GM18858 (cell line): ENCODE data around the gene SLC44A3.
A peak's percentile ranks its signal among the peaks of the same experiment; 100 is the strongest.

Experiments
- ATAC-seq: cut with Tn5 transposase; IDR thresholded peaks from one replicate; pipeline ENCODE4 v1.9.1; 2021; ENCODE audit not compliant: unreplicated experiment

Gene SLC44A3

GRCh38 chr1:94801919-94802546, 18.1 kb upstream of the SLC44A3 start:
- peak; percentile 74 for ATAC-seq

GRCh38 chr1:94803106-94803505, 17.1 kb upstream of the SLC44A3 start:
- no peak for ATAC-seq

- no peak for ATAC-seq
Observed at GRCh38 chr1:94803517-94804441, 16.4 kb upstream of the SLC44A3 start.

- ATAC-seq: no peak
Observed at GRCh38 chr1:94804442-94804837, 15.7 kb upstream of the SLC44A3 start.

- ATAC-seq: no peak
Observed at GRCh38 chr1:94805912-94806311, 14.2 kb upstream of the SLC44A3 start.

- no peak for ATAC-seq
Observed at GRCh38 chr1:94806441-94806871, 13.7 kb upstream of the SLC44A3 start.

- no peak for ATAC-seq
Observed at GRCh38 chr1:94807742-94808491, 12.2 kb upstream of the SLC44A3 start.

GRCh38 chr1:94808669-94809068, 11.5 kb upstream of the SLC44A3 start:
- ATAC-seq: no peak

- ATAC-seq: no peak
Observed at GRCh38 chr1:94812985-94813384, 7.2 kb upstream of the SLC44A3 start.

GRCh38 chr1:94816030-94816429, 4.1 kb upstream of the SLC44A3 start:
- no peak for ATAC-seq

GRCh38 chr1:94817712-94818111, 2.4 kb upstream of the SLC44A3 start:
- no peak for ATAC-seq

GRCh38 chr1:94819238-94819944, 766 bp upstream of the SLC44A3 start:
- ATAC-seq: no peak

- ATAC-seq: no peak
Observed at GRCh38 chr1:94820936-94821335, 779 bp downstream of the SLC44A3 start.

- no peak for ATAC-seq
Observed at GRCh38 chr1:94821636-94822305, 1.6 kb downstream of the SLC44A3 start.

GRCh38 chr1:94823116-94823515, 3.0 kb downstream of the SLC44A3 start:
- no peak for ATAC-seq

- no peak for ATAC-seq
Observed at GRCh38 chr1:94825936-94826335, 5.8 kb downstream of the SLC44A3 start.

GRCh38 chr1:94827434-94827833, 7.3 kb downstream of the SLC44A3 start:
- ATAC-seq: no peak

- ATAC-seq: no peak
Observed at GRCh38 chr1:94828251-94828650, 8.1 kb downstream of the SLC44A3 start.

- ATAC-seq: no peak
Observed at GRCh38 chr1:94831641-94832040, 11.5 kb downstream of the SLC44A3 start.

- no peak for ATAC-seq
Observed at GRCh38 chr1:94832446-94832845, 12.3 kb downstream of the SLC44A3 start.
